Testis (tissue), 2 donors: Measurements from ENCODE around the gene CYB561.

Experiments used
- CTCF ChIP-seq, 3 experiments: fragments of 450-650 bp in 2 of 3; fragments of 200-600 bp in 1 of 3; sonication (generic) in 1 of 3; IDR thresholded peaks; one replicate each; pipeline ENCODE4 v1.5.1; 2016 to 2019; ENCODE audit warnings: antibody characterized with exemption in 3 of 3, mild to moderate bottlenecking in 2 of 3, moderate library complexity in 1 of 3
- POLR2A ChIP-seq: fragments of 450-650 bp; IDR thresholded peaks from one replicate; pipeline ENCODE4 v1.6.1; 2017; ENCODE audit warnings: antibody characterized with exemption, mild to moderate bottlenecking, moderate library complexity

GRCh38 chr17:63405020-63405419, 41.1 kb downstream of the CYB561 start:
- no peak for TF ChIP-seq CTCF (IDR thresholded peaks at IDR 0.05)
- TF ChIP-seq POLR2A, result no peak
